HG03025 (cell line): Measurements from ENCODE around the gene SYT2.
"Not testable (repeated sequence)": the region's sequence is repeated elsewhere in the genome, so short reads cannot be mapped to it uniquely, and the experiment has no call there.

Source experiments
- ATAC-seq: cut with Tn5 transposase; IDR thresholded peaks from one replicate; pipeline ENCODE4 v1.9.1; 2021; ENCODE audit warnings: mild to moderate bottlenecking, moderate library complexity; ENCODE audit not compliant: unreplicated experiment, low FRiP score

The SYT2 gene

GRCh38 chr1:202710070-202711045, at the start of gene SYT2:
TSS of gene SYT2 (minus strand) at chr1:202710454. CDS start at chr1:202605772, 104,682 bp downstream.
- ATAC-seq: no peak

- no peak for ATAC-seq
Observed at GRCh38 chr1:202756391-202756790, 46.1 kb upstream of the SYT2 start.

DNA sequence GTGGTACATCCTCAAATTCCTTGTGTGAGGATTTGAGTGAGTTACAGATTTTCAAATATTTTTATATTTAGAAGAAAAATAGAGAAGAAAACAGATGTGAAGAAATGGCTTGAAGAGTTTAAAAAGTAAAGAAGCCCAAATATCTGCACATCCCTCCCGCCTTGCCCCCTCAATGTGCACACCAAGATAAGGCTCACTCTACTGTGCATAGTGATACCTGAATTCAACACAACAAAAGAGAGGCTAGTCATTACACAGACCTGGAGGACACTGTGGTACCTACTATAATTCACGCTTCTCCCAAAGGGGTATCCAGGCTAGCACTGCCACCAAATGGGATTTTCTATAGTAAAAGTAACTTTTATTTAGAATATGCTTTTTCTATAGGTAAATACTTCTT, 44.0 kb upstream of the SYT2 start:
- ATAC-seq: no peak

GRCh38 chr1:202752774-202753173, 42.5 kb upstream of the SYT2 start:
- ATAC-seq: no peak

- ATAC-seq: no peak
Observed at GRCh38 chr1:202750761-202751160, 40.5 kb upstream of the SYT2 start.

DNA sequence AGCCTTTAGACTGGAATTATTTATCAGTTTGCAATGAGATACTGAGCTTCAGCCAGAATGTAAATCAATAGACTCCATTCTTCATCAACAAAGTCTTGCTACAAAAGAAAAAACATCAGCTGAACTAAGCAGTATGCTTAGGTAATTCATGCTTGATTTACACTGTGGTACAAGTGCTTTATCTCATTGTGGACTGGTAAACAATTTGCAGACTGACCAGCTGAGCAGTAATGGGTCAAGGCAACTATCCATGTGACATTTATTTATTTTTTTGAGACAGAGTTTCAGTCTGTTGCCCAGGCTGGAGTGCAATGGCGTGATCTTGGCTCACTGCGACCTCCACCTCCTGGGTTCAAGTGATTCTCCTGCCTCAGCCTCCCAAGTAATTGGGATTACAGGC, 39.8 kb upstream of the SYT2 start:
- no peak for ATAC-seq

DNA sequence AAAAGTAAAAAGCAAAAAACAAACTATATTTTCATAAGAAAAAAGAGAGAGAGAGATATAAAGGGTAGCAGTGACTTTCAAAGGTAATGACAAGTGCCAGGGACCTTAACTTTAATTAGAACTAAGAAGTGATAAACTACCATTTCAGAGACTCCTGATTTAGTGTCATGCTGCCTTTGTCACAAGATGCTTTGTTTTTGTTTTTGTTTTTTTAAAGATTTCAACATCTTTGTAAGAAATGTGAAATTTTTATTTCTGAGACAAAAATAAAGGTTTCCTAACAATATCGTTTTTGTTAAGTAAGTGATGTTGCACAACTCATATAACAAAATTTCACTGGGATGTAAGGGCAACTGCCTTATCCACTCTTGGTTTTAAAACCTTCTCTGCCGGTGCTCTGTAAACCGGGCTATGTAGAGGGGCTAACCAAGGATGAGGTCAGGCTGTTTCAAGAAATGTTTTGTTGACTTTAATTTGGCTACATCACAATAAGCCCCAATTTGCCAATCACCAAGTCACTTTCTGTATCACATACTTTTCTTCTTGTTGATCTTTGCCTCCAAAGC, 35.2 kb upstream of the SYT2 start:
- ATAC-seq: no peak

DNA sequence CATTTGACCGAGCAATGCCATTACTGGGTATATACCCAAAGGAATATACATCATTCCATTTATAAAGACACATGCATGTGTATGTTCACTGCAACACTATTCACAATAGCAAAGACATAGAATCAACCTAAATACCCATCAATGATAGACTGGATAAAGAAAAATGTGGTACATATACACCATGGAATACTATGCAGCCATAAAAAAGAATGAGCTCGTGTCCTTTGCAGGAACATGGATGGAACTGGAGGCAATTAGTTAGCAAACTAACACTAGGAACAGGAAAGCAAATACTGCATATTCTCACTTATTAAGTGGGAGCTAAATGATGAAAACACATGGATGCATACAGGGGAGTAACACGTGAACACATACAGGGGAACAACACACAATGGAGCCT, 34.5 kb upstream of the SYT2 start:
- not testable (repeated sequence) for ATAC-seq

GRCh38 chr1:202742496-202742895, 32.2 kb upstream of the SYT2 start:
- no peak for ATAC-seq

DNA sequence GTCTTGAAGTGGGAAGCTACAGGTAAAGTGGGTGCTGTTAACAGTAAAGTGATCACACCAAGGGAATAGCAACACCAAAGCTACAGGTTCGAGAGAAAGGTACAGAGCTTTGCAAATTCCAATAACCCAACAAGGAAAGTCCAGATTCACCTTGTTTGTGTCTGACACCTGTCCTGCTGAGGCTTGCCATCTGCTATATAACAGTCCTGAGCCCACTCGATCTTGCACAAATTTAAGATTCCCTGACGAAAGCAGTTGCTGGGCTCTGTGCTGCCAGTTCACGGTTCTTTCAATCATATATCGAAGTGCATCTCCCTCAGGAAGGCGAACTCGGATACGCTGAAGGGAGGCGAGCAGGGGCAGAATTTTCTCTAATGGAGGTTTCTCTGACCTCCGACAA, 23.0 kb upstream of the SYT2 start:
- ATAC-seq: no peak

DNA sequence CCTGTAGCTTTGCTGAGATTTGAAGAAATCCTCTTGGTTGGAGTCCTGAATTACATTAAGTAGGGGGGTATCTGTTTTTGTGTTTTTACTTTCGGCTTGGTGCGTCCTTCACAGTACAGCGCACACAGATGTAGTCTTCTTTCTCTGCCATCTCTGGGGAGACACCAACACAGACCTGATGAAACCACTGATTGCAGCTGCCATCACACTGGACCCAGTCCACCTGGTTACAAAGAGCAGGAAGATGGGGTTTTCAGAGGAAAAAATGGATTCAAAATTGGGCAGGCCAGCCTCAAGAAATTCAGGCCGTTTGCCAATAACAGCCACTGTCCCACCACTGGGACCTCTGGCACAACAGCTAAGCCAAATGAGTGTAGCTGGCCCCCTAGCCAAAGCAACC, 18.7 kb upstream of the SYT2 start:
- no peak for ATAC-seq

DNA sequence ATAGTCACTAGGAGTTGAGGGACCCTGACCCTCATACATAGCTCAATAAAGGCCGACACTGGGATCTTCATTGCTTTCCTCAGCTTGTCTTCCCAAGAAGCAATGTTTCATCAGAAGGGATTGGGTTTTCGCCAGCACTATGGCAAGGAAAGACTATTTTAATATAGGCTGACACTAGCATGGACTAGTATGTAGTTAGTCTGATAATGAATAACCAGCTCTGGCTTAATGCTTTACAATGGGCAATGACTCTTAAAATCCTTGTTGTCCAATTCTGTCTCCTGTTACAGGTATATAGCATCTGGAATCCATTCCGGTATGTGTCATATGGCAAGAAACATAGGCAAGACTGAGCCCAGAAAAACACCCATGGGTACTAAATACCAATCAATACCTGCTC, 15.3 kb upstream of the SYT2 start:
- no peak for ATAC-seq

GRCh38 chr1:202723708-202724107, 13.5 kb upstream of the SYT2 start:
- no peak for ATAC-seq

DNA sequence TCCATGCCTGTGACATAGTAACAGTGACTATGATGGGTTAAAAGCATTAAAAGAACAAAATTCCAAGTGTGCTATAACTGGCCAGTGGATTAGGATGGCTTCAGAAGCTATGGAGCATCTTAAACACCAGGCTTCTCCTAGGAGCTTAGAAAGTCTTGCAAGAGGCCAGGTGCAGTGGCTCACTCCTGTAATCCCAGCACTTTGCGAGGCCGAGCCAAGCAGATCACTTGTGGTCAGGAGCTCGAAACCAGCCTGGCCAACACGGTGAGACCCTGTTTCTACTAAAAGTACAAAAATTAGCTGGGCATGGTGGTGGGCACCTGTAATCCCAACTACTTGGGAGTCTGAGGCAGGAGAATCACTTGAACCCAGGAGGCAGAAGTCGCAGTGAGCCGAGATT, 12.8 kb upstream of the SYT2 start:
- not testable (repeated sequence) for ATAC-seq

- ATAC-seq: no peak
Observed at GRCh38 chr1:202716654-202717053, 6.4 kb upstream of the SYT2 start.

DNA sequence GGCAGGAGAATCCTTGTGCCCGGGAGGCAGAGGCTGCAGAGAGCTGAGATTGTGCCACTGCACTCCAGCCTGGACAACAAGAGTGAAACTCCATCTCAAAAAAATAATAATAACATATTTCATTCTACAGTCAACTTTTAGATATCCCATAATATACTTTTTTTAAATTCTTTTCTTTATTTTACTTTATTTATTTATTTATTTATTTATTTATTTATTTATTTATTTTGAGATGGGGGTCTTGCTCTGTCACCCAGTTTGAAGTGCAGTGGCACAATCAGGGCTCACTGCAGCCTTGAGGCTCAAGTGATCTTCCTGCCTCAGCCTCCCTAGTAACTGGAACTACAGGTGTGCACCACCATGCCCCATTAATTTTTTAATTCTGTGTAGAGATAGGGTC, 3.9 kb upstream of the SYT2 start:
- not testable (repeated sequence) for ATAC-seq

DNA sequence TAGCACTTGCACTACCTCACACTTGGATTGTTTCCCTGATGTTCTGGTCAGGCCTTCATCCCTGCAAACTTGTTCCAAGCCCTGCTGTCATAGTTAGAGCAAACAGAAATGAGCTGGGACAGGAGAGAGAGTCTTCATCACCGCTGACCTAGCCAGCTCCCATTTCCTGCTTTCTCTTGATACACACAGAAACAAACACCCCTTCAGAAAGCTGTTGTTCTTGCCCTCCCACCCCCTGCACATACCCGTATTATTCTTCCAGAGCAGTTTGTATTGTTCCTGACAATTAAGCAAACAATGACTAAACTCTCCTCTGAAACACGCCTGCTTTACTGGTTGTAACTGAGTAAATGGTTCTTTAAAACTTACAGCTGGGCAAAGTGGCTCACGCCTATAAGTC, 2.9 kb upstream of the SYT2 start:
- ATAC-seq: no peak

- ATAC-seq: no peak
Observed at GRCh38 chr1:202711949-202712635, 1.8 kb upstream of the SYT2 start.

- ATAC-seq: no peak
Observed at GRCh38 chr1:202709276-202710041, 795 bp downstream of the SYT2 start.

DNA sequence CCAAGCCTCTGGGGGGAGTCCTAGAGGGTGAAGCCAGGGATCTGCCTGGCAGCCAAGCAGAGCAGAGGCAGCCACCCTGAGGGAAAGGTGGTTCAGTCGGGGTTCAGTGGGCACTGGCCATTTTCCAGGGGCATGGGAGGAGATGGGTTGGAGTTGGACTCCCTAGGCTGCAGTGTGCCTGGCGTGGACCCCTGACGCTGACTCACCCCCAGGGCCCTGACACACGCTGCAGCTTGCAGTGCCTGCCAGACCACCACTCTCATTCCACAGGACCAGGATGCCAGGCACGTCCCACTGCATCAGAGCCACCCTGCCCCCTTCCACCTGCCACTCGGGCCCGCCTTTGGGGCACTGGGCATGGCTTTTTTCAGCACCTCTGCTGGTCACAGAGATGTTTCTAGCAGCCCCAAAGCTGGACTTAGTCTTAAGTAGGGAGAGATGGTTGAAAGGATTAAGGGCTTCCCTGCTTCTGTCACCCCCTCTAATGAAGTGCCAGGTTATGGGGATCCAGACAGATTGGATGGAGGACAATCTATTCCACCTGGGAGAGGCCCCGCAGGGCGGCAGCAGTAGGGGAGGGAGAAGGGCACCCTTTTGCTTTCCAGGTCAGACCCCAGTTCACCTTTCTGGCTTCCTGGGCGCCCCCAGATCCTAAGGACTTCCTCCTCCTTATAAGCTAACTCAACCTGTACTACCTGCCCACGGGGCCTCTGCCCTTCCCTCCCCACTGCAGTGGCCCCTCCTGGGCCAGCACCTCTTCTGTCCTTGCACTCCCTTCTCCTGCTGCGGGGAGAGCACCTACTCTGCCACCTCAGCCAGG, 1.6 kb downstream of the SYT2 start:
- no peak for ATAC-seq
